Measurements from ENCODE around the gene LARP6. TPM values are rescaled to one million over a fixed set of nuclear protein-coding genes. Genes with fewer than 3 reads are reported as not detected.

Gene LARP6
- total and polyA plus RNA-seq, 2 of the 13 experiments (the other 11 are each of a cell fraction or from before 2014, with no cell fraction given) = 2.9 to 8.2 TPM

GRCh38 chr15:70815604-70816003 lies 38.4 kb downstream of the LARP6 start (continued):
- no peak; the same call in 1 of the 2 replicates for TF ChIP-seq ZNF362 (CRISPR knock-in tag; IDR thresholded peaks at IDR 0.05; ENCODE audit: borderline replicate concordance)
- no peak for TF ChIP-seq ZNF44 (CRISPR knock-in tag; IDR thresholded peaks at IDR 0.05)
- no peak for TF ChIP-seq GATA4 (IDR thresholded peaks at IDR 0.05; ENCODE audit: borderline replicate concordance, low read depth)
- TF ChIP-seq FOXP1 (IDR thresholded peaks at IDR 0.05) = no peak
- peak; percentile 33; the same call in 1 of the 2 replicates for TF ChIP-seq FOXP1 (CRISPR knock-in tag; IDR thresholded peaks at IDR 0.05)
- TF ChIP-seq FOXM1 (CRISPR knock-in tag; IDR thresholded peaks at IDR 0.05) = no peak
- TF ChIP-seq ATF4 (CRISPR knock-in tag; IDR thresholded peaks at IDR 0.05) = no peak
- TF ChIP-seq ARID5B (CRISPR knock-in tag; IDR thresholded peaks at IDR 0.05) = peak; percentile 59
- TF ChIP-seq ARNT (IDR thresholded peaks at IDR 0.05) = no peak
- TF ChIP-seq FOSL2 (CRISPR knock-in tag; IDR thresholded peaks at IDR 0.05) = peak; percentile 61
- 0 out of 2 replicates have a peak, but pooled peaks have one; percentile 39 for TF ChIP-seq GATAD2A (CRISPR knock-in tag; IDR thresholded peaks at IDR 0.05)
- no peak for TF ChIP-seq SMAD9 (CRISPR knock-in tag; IDR thresholded peaks at IDR 0.05)
- TF ChIP-seq SAP130 (CRISPR knock-in tag; IDR thresholded peaks at IDR 0.05; ENCODE audit: low read depth) = peak; percentile 31; the same call in 1 of the 2 replicates
- TF ChIP-seq ZNF652 (CRISPR knock-in tag; IDR thresholded peaks at IDR 0.05; ENCODE audit: borderline replicate concordance, low read depth) = peak; percentile 84
- no peak for TF ChIP-seq ZNF263 (CRISPR knock-in tag; IDR thresholded peaks at IDR 0.05)
- no peak for TF ChIP-seq IRF9 (CRISPR knock-in tag; IDR thresholded peaks at IDR 0.05; ENCODE audit: borderline replicate concordance)
- TF ChIP-seq SOX5 (CRISPR knock-in tag; IDR thresholded peaks at IDR 0.05; ENCODE audit: borderline replicate concordance) = peak; percentile 83
- TF ChIP-seq CREM (IDR thresholded peaks at IDR 0.05) = no peak
- no peak for TF ChIP-seq CREM (CRISPR knock-in tag; IDR thresholded peaks at IDR 0.05)
- 0 out of 2 replicates have a peak, but pooled peaks have one; percentile 9 for TF ChIP-seq RARA (CRISPR knock-in tag; IDR thresholded peaks at IDR 0.05)
- no peak for TF ChIP-seq ZBTB1 (CRISPR knock-in tag; IDR thresholded peaks at IDR 0.05; ENCODE audit: borderline replicate concordance)
- no peak for TF ChIP-seq EEA1 (CRISPR knock-in tag; IDR thresholded peaks at IDR 0.05; ENCODE audit: borderline replicate concordance)
- TF ChIP-seq ZNF496 (CRISPR knock-in tag; IDR thresholded peaks at IDR 0.05; ENCODE audit: insufficient replicate concordance) = no peak
- TF ChIP-seq KDM5B (CRISPR knock-in tag; IDR thresholded peaks at IDR 0.05; ENCODE audit: borderline replicate concordance) = no peak
- no peak for TF ChIP-seq TSC22D2 (CRISPR knock-in tag; IDR thresholded peaks at IDR 0.05; ENCODE audit: borderline replicate concordance)
- TF ChIP-seq ZNF589 (CRISPR knock-in tag; conservative IDR thresholded peaks at IDR 0.05) = no peak
- no peak for TF ChIP-seq ELF4 (CRISPR knock-in tag; IDR thresholded peaks at IDR 0.05; ENCODE audit: borderline replicate concordance)
